Uterus (tissue), 4 donors: ENCODE measurements around the gene CCND1. TPM values are rescaled to one million over a fixed set of nuclear protein-coding genes. Genes with fewer than 3 reads are reported as not detected.

ENCODE experiments used
- DNase-seq, 2 donors: peaks; one replicate each; pipeline ENCODE4 v3.0.0-alpha.2; 2019 to 2020
- H3K27ac ChIP-seq, 2 donors: fragments of 200-600 bp; sonication (generic); 1 replicate in 1 of 2; 2 replicates in 1 of 2; pipeline ENCODE4 v1.5.1; 2016 to 2018
- H3K27me3 ChIP-seq, 2 donors: fragments of 200-600 bp; sonication (generic); one replicate each; pipeline ENCODE4 v1.5.1; 2018 to 2019; ENCODE audit warnings: control low read depth in 1 of 2
- H3K36me3 ChIP-seq, 2 donors: fragments of 200-600 bp; sonication (generic); one replicate each; pipeline ENCODE4 v1.5.1; 2019; ENCODE audit warnings: control low read depth in 1 of 2
- H3K4me1 ChIP-seq, 2 donors: fragments of 200-600 bp; sonication (generic); one replicate each; pipeline ENCODE4 v1.5.1; 2018 to 2019; ENCODE audit warnings: control low read depth in 1 of 2
- H3K4me3 ChIP-seq, 2 donors: fragments of 200-600 bp; sonication (generic); 1 replicate in 1 of 2; 2 replicates in 1 of 2; pipeline ENCODE4 v1.5.1; 2018 to 2019; ENCODE audit warnings: mild to moderate bottlenecking in 1 of 2
- H3K9me3 ChIP-seq, 2 donors: fragments of 200-600 bp; sonication (generic); one replicate each; pipeline ENCODE4 v1.5.1; 2019; ENCODE audit warnings: control low read depth in 1 of 2
- POLR2A ChIP-seq, 2 donors: fragments of 450-650 bp; IDR thresholded peaks; one replicate each; pipeline ENCODE4 v1.6.1; 2016; ENCODE audit warnings: antibody characterized with exemption in 2 of 2, mild to moderate bottlenecking in 1 of 2, moderate library complexity in 1 of 2
- intact Hi-C: fragments of 100-400 bp; cut with DNase I; formaldehyde crosslinking; loops from one replicate; pipeline ENCODE4 v1.15.1; 2023; ENCODE audit warnings: low total_unique reads
- total RNA-seq, 4 donors: library from RNA; depleted of rRNA in 3 of 4; stranded (reverse); fragments of >200 nt in 3 of 4; gene quantifications; one replicate each; pipeline versions ENCODE4 v1.1.0 to v1.2.4, GENCODE V29; 2014 to 2023
- TF ChIP-seq, protein P1 (sequence below), 4 experiments: fragments of 200-600 bp in 2 of 4; fragments of 450-650 bp in 2 of 4; sonication (generic) in 2 of 4; IDR thresholded peaks; one replicate each; pipeline ENCODE4 v1.5.1; 2016 to 2019; ENCODE audit warnings: antibody characterized with exemption in 4 of 4, mild to moderate bottlenecking in 2 of 4, moderate library complexity in 1 of 4
- donor health status: DM: yes; HTN: yes; CAD: no.

Gene CCND1
- total RNA-seq, 4 donors from 2014 or later = 2.9 to 96.5 (median 20.5) TPM

DNA sequence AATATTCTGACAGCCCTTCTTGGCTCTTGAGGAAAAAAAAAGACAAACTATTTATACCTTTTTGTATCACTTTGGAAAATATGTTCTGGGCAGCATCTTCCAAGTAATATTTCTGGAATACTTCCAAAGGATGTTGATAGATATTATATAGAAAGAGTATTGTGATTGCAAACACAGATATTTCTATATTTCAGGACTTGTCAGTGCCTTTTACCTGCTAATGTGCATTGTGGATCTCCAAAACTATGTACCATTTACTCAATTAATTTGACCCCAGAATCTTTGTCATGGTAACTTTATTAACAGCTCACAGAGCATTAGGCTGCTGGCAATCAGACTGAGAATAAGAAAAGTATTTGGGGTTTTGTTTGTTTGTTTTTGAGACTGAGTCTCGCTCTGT is 16.7 kb upstream of the CCND1 start:
- Histone ChIP-seq H3K27me3 (no peaks in the 10 kb centered on the region), H3K4me1 (no peaks in the 10 kb centered on the region), H3K27ac (no peak overlapping the region), H3K36me3 (no peaks in the 10 kb centered on the region), H3K4me3 (no peak overlapping the region), H3K9me3 (no peaks in the 10 kb centered on the region)
- no peak for DNase-seq
- intact Hi-C loops = no loop called here
- TF ChIP-seq, protein P1, sequence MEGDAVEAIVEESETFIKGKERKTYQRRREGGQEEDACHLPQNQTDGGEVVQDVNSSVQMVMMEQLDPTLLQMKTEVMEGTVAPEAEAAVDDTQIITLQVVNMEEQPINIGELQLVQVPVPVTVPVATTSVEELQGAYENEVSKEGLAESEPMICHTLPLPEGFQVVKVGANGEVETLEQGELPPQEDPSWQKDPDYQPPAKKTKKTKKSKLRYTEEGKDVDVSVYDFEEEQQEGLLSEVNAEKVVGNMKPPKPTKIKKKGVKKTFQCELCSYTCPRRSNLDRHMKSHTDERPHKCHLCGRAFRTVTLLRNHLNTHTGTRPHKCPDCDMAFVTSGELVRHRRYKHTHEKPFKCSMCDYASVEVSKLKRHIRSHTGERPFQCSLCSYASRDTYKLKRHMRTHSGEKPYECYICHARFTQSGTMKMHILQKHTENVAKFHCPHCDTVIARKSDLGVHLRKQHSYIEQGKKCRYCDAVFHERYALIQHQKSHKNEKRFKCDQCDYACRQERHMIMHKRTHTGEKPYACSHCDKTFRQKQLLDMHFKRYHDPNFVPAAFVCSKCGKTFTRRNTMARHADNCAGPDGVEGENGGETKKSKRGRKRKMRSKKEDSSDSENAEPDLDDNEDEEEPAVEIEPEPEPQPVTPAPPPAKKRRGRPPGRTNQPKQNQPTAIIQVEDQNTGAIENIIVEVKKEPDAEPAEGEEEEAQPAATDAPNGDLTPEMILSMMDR (IDR thresholded peaks at IDR 0.05) = no peak
- TF ChIP-seq POLR2A (IDR thresholded peaks at IDR 0.05) = no peak

DNA sequence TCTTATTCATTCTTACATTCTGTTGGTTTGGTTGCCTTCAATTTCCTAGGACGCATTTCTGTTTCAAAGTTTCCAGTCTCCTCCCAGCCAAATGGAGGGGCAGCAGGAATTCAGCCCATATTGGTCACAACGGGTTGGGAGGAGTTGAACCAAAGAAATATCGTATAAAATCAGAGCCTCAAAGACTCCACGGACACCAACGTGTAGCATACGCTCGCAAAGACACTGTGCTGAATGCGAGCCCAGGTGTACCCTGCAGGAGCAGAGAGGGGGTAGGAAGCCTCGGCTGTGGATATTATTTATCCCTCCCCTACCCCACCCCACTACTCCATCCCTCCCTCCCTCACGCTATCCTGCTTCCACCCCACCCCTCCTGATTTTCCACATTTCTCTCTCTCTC is 15.5 kb upstream of the CCND1 start:
- TF ChIP-seq, protein P1 (IDR thresholded peaks at IDR 0.05) = no peak
- TF ChIP-seq POLR2A (IDR thresholded peaks at IDR 0.05) = no peak
- no peaks in the 10 kb centered on the region for H3K9me3 ChIP-seq
- no peaks in the 10 kb centered on the region for H3K36me3 ChIP-seq
- no peaks in the 10 kb centered on the region for H3K4me1 ChIP-seq
- no peaks in the 10 kb centered on the region for H3K27me3 ChIP-seq
- H3K27ac ChIP-seq = no peak overlapping the region
- H3K4me3 ChIP-seq = no peak overlapping the region
- no peak for DNase-seq
- intact Hi-C loops = no loop called here

DNA sequence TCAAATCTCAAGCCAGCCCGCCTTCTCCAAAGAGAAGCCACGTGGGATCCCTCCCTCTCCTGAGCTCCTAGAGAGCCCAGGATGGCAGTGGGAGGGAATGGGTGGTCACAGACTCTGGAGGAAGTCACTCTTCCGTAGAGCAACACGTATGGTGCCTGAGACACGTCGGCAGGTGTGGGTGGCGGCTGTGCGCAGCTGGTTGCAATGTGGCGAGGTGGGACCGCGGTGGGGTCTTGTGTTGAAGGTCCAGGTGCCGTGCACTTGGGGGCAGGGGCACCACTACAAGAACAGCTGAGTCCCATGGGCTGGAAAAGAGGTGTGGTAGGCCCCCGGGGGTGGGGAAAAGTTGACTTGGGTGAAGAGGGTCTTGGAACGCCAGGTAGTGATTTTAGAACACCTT is 13.4 kb upstream of the CCND1 start:
- H3K36me3 ChIP-seq = no peaks in the 10 kb centered on the region
- H3K27ac ChIP-seq = no peak overlapping the region
- no peak for TF ChIP-seq POLR2A (IDR thresholded peaks at IDR 0.05)
- TF ChIP-seq, protein P1 (IDR thresholded peaks at IDR 0.05) = no peak
- H3K9me3 ChIP-seq = no peaks in the 10 kb centered on the region
- DNase-seq = no peak
- H3K4me3 ChIP-seq = no peak overlapping the region
- intact Hi-C loops = no loop called here
- H3K27me3 ChIP-seq = no peaks in the 10 kb centered on the region
- no peaks in the 10 kb centered on the region for H3K4me1 ChIP-seq

DNA sequence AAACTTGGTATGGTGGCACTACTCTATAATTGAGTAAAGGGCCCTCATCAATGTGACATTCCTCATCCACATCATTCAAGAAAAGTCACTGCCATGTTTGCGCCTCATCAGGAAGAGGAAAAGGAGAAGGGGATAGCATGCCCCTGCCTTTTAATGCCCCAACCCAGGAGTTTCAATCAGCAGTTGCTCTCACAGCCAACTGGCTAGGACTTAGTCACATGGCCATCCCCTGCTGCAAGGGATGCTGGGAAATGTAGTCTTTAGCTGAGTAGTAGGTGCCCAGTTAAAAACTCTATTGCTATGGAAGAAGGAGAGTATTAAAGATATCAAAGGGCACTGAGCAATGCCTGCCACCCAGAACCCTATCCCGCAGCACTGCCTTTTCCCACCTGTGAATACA is 10.9 kb upstream of the CCND1 start:
- intact Hi-C loops = no loop called here
- TF ChIP-seq POLR2A (IDR thresholded peaks at IDR 0.05) = no peak
- TF ChIP-seq, protein P1 (IDR thresholded peaks at IDR 0.05) = no peak

DNA sequence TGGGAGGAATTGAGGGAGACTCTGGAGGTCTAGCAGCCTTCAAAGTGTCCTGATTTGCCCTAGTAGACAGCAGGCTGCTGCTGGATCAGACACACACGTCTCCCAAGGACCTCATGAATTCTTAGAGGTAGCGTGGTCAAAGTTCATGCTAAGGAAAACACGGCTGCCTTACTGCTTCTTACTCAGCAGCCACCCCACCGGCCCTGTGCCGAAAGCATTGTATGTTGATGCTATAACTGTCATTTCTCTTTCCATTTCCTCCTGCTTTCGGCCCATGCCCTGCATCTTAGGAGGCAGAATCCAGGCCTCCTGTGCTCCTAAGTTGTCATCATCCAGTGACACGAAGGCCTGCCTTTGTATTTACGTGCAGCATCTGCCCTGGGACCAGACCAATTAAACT is 10.5 kb upstream of the CCND1 start:
- TF ChIP-seq POLR2A (IDR thresholded peaks at IDR 0.05) = no peak
- TF ChIP-seq, protein P1 (IDR thresholded peaks at IDR 0.05) = no peak
- Histone ChIP-seq H3K27ac (no peak overlapping the region), H3K4me3 (no peak overlapping the region), H3K36me3 (no peaks in the 10 kb centered on the region), H3K4me1 (no peaks in the 10 kb centered on the region), H3K27me3 (no peaks in the 10 kb centered on the region), H3K9me3 (no peaks in the 10 kb centered on the region)
- no peak for DNase-seq
- intact Hi-C loops = no loop called here

More for the DNA sequence above, 10.9 kb upstream of the CCND1 start:
- no peaks in the 10 kb centered on the region for H3K27me3 ChIP-seq
- H3K36me3 ChIP-seq = no peaks in the 10 kb centered on the region
- no peak overlapping the region for H3K27ac ChIP-seq
- no peak for DNase-seq
- H3K9me3 ChIP-seq = no peaks in the 10 kb centered on the region
- no peak overlapping the region for H3K4me3 ChIP-seq
- H3K4me1 ChIP-seq = no peaks in the 10 kb centered on the region
